Measurements from ENCODE around the gene TBX20. TPM values are rescaled to one million over a fixed set of nuclear protein-coding genes. Genes with fewer than 3 reads are reported as not detected.
A peak's percentile ranks its signal among the peaks of the same experiment; 100 is the strongest.

TBX20 gene
- total RNA-seq, 2 experiments from 2014 or later, result not detected

GRCh38 chr7:35261041-35261440 is 7.1 kb upstream of the TBX20 start:
- Mint-ChIP-seq H3K36me3 (ENCODE audit: low read depth) (no peaks in the 10 kb centered on the region), H3K4me3 (no peak overlapping the region), H3K9me3 (no peaks in the 10 kb centered on the region), H3K4me1 (ENCODE audit: low read depth) (peaks cover 10% of the 10 kb centered on the region), H3K27me3 (ENCODE audit: low read depth) (peaks cover 78% of the 10 kb centered on the region), H3K27ac (no peak overlapping the region)
- no peak for DNase-seq
- intact Hi-C loops (cut with micrococcal nuclease), result no loop called here
- CTCF ChIA-PET, result no interaction called here

GRCh38 chr7:35260246-35260645 is 6.3 kb upstream of the TBX20 start:
- peaks cover 2% of the 10 kb centered on the region for H3K9me3 Mint-ChIP-seq
- CTCF ChIA-PET, result no interaction called here

GRCh38 chr7:35259523-35259908 is 5.6 kb upstream of the TBX20 start:
- intact Hi-C loops (cut with micrococcal nuclease), result loop anchor here (10.0 kb wide), 1 partner anchor 75 kb away; no protein-coding TSS in a partner anchor
- Mint-ChIP-seq H3K4me1 (ENCODE audit: low read depth) (peaks cover 11% of the 10 kb centered on the region), H3K27ac (no peak overlapping the region), H3K36me3 (ENCODE audit: low read depth) (no peaks in the 10 kb centered on the region), H3K4me3 (no peak overlapping the region), H3K9me3 (peaks cover 4% of the 10 kb centered on the region), H3K27me3 (ENCODE audit: low read depth) (peaks cover 75% of the 10 kb centered on the region)
- no peak for DNase-seq
- CTCF ChIA-PET, result no interaction called here

More at GRCh38 chr7:35260246-35260645, 6.3 kb upstream of the TBX20 start:
- Mint-ChIP-seq H3K27ac (no peak overlapping the region), H3K4me1 (ENCODE audit: low read depth) (peaks cover 10% of the 10 kb centered on the region), H3K36me3 (ENCODE audit: low read depth) (no peaks in the 10 kb centered on the region), H3K4me3 (no peak overlapping the region), H3K27me3 (ENCODE audit: low read depth) (peaks cover 77% of the 10 kb centered on the region)
- DNase-seq, result no peak
- intact Hi-C loops (cut with micrococcal nuclease), result no loop called here

- Mint-ChIP-seq H3K4me1 (ENCODE audit: low read depth) (peaks cover 12% of the 10 kb centered on the region), H3K9me3 (peaks cover 4% of the 10 kb centered on the region), H3K36me3 (ENCODE audit: low read depth) (no peaks in the 10 kb centered on the region), H3K27ac (no peak overlapping the region), H3K27me3 (ENCODE audit: low read depth) (peaks cover 79% of the 10 kb centered on the region), H3K4me3 (no peak overlapping the region)
- DNase-seq, result no peak
- intact Hi-C loops (cut with micrococcal nuclease), result loop anchor here (10.0 kb wide), 1 partner anchor 74 kb away; no protein-coding TSS in a partner anchor
- CTCF ChIA-PET, result no interaction called here
These were observed 5.1 kb upstream of the TBX20 start for GRCh38 chr7:35258868-35259522.

GRCh38 chr7:35258125-35258867 is 4.4 kb upstream of the TBX20 start:
- H3K4me1 Mint-ChIP-seq (ENCODE audit: low read depth), result peaks cover 14% of the 10 kb centered on the region
- no peak overlapping the region for H3K27ac Mint-ChIP-seq
- CTCF ChIA-PET, result no interaction called here
- no peak overlapping the region for H3K4me3 Mint-ChIP-seq
- DNase-seq, result no peak
- H3K27me3 Mint-ChIP-seq (ENCODE audit: low read depth), result peaks cover 78% of the 10 kb centered on the region
- intact Hi-C loops (cut with micrococcal nuclease), result loop anchor here (10.0 kb wide), 1 partner anchor 73 kb away; no protein-coding TSS in a partner anchor
- H3K36me3 Mint-ChIP-seq (ENCODE audit: low read depth), result no peaks in the 10 kb centered on the region
- H3K9me3 Mint-ChIP-seq, result peaks cover 4% of the 10 kb centered on the region

- Mint-ChIP-seq H3K36me3 (ENCODE audit: low read depth) (no peaks in the 10 kb centered on the region), H3K27ac (no peak overlapping the region), H3K4me3 (no peak overlapping the region), H3K4me1 (ENCODE audit: low read depth) (peaks cover 20% of the 10 kb centered on the region), H3K27me3 (ENCODE audit: low read depth) (peaks cover 79% of the 10 kb centered on the region), H3K9me3 (peaks cover 4% of the 10 kb centered on the region)
- intact Hi-C loops (cut with micrococcal nuclease), result loop anchor here (10.0 kb wide), 1 partner anchor 73 kb away; no protein-coding TSS in a partner anchor
- CTCF ChIA-PET, result no interaction called here
- no peak for DNase-seq
These were observed 3.6 kb upstream of the TBX20 start for GRCh38 chr7:35257251-35258124.

GRCh38 chr7:35256256-35257175 is 2.6 kb upstream of the TBX20 start:
- peaks cover 84% of the 10 kb centered on the region for H3K27me3 Mint-ChIP-seq (ENCODE audit: low read depth)
- intact Hi-C loops (cut with micrococcal nuclease), result loop anchor here (10.0 kb wide), 1 partner anchor 72 kb away; no protein-coding TSS in a partner anchor
- H3K27ac Mint-ChIP-seq, result no peak overlapping the region
- no peak overlapping the region for H3K4me3 Mint-ChIP-seq
- H3K36me3 Mint-ChIP-seq (ENCODE audit: low read depth), result no peaks in the 10 kb centered on the region
- peaks cover 20% of the 10 kb centered on the region for H3K4me1 Mint-ChIP-seq (ENCODE audit: low read depth)
- CTCF ChIA-PET, result no interaction called here
- no peak for DNase-seq
- peaks cover 4% of the 10 kb centered on the region for H3K9me3 Mint-ChIP-seq

GRCh38 chr7:35255443-35256255 is 1.7 kb upstream of the TBX20 start:
- Mint-ChIP-seq H3K27me3 (ENCODE audit: low read depth) (peaks cover 86% of the 10 kb centered on the region), H3K27ac (no peak overlapping the region), H3K36me3 (ENCODE audit: low read depth) (no peaks in the 10 kb centered on the region), H3K9me3 (peaks cover 4% of the 10 kb centered on the region), H3K4me1 (ENCODE audit: low read depth) (peaks cover 25% of the 10 kb centered on the region), H3K4me3 (no peak overlapping the region)
- no peak for DNase-seq
- intact Hi-C loops (cut with micrococcal nuclease), result loop anchor here (10.0 kb wide), 1 partner anchor 71 kb away; no protein-coding TSS in a partner anchor
- CTCF ChIA-PET, result no interaction called here

GRCh38 chr7:35254496-35255442 is 869 bp upstream of the TBX20 start:
- Mint-ChIP-seq H3K27me3 (ENCODE audit: low read depth) (peaks cover 86% of the 10 kb centered on the region), H3K4me3 (peak overlapping the region; percentile 38), H3K27ac (no peak overlapping the region), H3K9me3 (peaks cover 4% of the 10 kb centered on the region), H3K36me3 (ENCODE audit: low read depth) (no peaks in the 10 kb centered on the region), H3K4me1 (ENCODE audit: low read depth) (peaks cover 25% of the 10 kb centered on the region)
- CTCF ChIA-PET, result no interaction called here
- intact Hi-C loops (cut with micrococcal nuclease), result loop anchor here (10.0 kb wide), 1 partner anchor 70 kb away; no protein-coding TSS in a partner anchor
- DNase-seq, result no peak

- peaks cover 20% of the 10 kb centered on the region for H3K4me1 Mint-ChIP-seq (ENCODE audit: low read depth)
- H3K27me3 Mint-ChIP-seq (ENCODE audit: low read depth), result peaks cover 86% of the 10 kb centered on the region
- peak overlapping the region; percentile 60 for H3K4me3 Mint-ChIP-seq
- no peak overlapping the region for H3K27ac Mint-ChIP-seq
- peaks cover 4% of the 10 kb centered on the region for H3K9me3 Mint-ChIP-seq
- no peak for DNase-seq
- intact Hi-C loops (cut with micrococcal nuclease), result loop anchor here (10.0 kb wide), 1 partner anchor 69 kb away; no protein-coding TSS in a partner anchor
- CTCF ChIA-PET, result no interaction called here
- H3K36me3 Mint-ChIP-seq (ENCODE audit: low read depth), result no peaks in the 10 kb centered on the region
These were observed 515 bp downstream of the TBX20 start for GRCh38 chr7:35253460-35253709.

Data from activated naive CD4-positive, alpha-beta T cell treated with anti-CD3 and anti-CD28 coated beads for 36 hours (primary cell).